HG03520 (cell line): ENCODE data around the gene GALNT9.
"Not testable (repeated sequence)": the region's sequence is repeated elsewhere in the genome, so short reads cannot be mapped to it uniquely, and the experiment has no call there.

Experiments
- ATAC-seq: cut with Tn5 transposase; IDR thresholded peaks from one replicate; pipeline ENCODE4 v1.9.1; 2021; ENCODE audit warnings: mild to moderate bottlenecking, moderate library complexity; ENCODE audit not compliant: unreplicated experiment

The GALNT9 gene

DNA sequence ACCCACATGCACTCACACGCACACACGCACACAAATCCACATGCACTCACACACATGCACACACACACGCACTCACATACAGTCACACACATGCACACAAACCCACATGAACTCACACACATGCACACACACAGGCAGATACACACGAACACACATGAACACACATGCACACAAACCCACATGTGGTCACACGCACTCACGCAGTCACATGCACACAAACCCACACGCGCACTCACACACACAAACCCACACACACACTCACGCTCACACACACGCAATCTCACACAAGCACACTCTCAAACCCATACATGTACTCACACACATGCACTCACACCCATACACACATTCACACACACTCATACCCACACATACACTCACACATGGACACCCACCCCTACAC is 61.5 kb downstream of the GALNT9 start:
- no peak for ATAC-seq

DNA sequence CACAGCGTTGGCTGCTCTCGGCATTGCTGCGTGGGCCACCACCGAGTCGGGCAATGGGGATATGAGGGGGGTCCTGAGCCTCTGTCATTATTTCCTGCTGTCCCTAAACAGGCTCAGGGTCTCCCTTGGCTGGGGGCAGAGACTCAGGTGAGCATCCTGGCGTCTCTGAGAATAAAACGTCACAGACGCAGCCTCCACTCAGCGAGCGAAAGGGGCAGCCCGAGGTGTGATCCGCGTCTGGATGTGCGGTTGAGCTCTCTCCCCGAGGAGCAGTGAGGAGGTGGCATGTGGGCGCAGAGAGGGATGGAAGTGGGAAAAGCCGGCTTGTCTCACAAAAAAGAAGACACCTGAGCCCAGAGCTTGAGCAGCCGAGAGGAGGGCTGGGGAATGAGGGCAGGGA is 62.6 kb downstream of the GALNT9 start:
- ATAC-seq, result no peak

DNA sequence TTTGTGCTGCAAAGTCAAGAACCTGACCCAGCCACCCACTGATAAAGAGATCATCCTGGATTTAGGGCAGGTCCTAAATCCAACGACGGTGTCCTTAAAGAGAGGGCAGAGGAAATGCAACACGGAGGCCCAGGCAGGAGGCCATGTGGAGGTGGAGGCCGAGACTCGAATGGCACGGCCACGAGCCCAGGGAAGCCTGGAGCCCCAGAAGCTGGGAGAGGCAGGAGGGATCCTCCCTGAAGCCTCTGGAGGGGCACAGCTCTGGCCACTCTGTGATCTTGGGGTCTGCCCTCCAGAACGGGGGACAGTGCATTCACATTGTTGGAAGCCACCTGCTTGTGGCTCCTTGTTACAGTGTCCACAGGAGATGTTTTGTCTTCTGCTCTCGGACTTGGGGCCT is 63.0 kb downstream of the GALNT9 start:
- no peak for ATAC-seq

DNA sequence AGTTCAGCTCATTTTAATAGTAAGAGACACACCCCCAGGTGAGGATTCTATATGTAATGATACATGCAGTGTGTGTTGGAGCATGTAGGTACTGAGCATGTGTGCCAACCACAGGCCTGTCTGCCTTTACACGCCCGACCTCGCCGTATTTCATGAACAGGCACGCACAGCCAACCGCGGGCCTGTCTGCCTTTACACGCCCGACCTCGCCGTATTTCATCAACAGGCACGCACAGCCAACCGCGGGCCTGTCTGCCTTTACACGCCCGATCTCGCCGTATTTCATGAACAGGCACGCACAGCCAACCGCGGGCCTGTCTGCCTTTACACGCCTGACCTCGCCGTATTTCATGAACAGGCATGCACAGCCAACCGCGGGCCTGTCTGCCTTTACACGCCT is 63.6 kb downstream of the GALNT9 start:
- not testable (repeated sequence) for ATAC-seq

DNA sequence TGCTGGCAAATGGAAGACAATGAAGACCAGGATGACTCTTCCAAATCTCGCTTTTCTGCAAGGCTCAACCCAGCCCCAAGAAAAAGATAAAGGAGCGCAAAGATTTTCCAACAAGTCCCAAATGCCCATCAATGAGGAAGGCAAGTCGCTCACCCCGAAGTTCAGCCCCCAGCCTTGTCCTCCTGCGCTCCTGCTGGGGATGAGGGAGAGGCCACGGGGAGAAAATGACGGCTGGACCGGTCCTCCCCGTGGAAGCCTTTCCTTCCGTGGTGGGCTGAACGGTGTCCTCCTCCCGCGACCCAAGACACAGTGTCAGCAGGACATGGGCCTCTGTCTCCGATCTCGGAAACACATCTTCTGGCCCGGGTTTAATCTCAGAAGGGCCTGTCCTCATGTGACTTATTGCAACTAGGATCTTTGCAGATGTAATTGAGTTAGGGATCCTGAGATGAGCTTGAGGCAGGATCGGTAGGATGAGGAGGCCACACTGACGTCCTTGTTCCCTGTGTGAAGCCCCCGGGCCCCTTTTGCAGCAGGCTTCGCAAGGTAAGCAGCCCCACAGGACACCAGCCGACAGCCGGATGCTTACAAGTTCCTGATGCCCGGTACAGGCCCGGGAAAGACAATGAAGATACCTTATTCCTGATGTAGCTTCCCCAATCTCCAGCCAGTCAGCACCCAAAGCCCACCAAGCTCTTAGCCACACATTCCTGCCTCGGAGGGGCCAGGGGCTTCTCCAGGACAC is 64.2 kb downstream of the GALNT9 start:
- ATAC-seq, result no peak

DNA sequence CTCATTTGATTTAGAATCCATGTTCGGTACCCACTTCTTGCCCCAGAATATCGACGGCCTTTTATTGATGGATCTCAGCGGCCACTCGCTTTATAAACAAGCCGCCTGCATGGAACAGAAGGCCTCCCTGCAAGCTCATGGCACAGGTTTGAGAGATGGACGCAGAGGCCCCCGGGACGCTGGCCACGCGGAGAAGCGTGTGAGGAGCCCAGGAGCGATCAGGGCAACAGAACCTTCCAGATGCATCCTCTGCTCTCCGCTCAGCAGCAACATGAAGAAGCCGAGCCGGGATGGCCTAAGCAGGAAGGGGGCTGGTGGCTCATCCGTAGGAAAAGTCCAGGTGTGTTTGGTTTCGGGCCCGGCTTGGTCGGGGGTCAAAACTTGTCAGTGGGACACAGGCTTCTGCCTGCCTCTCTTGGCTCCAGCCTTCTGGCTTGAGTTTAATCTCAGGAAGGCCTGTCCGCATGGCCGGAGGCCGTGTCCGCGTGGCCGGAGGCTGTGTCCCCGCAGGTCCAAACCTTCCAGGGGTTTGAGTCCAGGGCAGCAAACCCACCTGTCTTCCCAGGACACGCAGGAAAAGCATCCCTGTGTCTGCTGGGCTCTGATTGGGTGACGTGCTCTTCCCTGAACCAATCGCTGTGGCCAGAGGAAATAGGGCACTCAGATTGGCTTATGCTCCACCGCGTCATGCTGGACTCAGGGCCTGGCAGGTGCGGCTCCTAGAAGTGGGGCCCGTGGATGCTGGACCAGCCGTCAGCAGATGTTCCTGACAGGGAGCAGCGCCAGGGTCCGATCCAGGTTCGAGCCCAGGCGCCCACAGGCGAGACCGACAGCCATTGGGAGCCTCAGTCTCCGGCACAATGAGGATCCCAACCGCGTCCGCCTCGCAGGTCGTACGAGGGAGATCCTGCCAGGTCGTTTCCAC is 65.0 kb downstream of the GALNT9 start:
- no peak for ATAC-seq

DNA sequence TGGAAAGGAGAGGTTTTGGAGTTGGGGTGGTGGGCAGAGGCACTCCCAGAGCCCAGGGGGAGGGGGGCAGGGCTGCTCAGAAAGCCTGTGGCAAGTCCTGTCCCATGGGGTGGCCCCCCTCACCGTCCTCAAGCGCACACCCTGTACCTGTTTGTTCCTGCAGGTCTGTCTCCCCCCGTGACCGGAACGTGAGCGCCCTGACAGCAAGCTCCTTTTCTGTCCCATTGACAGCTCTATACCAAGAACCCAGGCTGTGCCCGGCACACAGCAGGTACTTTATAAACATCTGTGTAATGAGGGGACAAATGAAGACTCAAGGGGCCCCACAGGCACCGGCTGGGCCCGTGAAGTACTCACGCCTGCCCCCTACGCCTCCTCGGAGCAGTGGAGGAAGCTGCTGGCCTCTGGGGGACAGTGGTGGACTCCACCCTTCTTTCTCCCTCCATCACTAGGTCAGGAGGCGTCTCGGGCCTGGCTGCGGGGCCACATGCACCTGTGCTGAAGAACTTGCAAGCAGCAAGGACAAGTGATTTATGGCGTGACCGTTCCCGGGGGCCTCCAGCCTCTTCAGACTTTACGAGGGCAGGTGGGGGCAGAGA is 65.8 kb downstream of the GALNT9 start:
- ATAC-seq, result no peak

DNA sequence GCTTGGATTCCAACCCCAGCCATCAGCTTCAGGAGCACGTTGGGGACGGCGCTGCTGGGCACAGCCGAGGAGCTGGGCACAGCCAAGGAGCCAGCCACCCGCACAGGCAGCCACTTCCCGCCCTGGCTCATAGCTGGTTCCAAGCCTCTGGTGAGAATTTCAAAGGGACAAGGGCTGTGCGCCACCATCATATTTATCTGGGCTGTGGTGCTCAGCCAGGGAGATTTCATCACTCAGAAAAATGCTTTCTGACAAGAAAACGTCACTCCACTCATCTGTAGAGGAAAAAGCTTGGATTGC is 66.4 kb downstream of the GALNT9 start:
- no peak for ATAC-seq

DNA sequence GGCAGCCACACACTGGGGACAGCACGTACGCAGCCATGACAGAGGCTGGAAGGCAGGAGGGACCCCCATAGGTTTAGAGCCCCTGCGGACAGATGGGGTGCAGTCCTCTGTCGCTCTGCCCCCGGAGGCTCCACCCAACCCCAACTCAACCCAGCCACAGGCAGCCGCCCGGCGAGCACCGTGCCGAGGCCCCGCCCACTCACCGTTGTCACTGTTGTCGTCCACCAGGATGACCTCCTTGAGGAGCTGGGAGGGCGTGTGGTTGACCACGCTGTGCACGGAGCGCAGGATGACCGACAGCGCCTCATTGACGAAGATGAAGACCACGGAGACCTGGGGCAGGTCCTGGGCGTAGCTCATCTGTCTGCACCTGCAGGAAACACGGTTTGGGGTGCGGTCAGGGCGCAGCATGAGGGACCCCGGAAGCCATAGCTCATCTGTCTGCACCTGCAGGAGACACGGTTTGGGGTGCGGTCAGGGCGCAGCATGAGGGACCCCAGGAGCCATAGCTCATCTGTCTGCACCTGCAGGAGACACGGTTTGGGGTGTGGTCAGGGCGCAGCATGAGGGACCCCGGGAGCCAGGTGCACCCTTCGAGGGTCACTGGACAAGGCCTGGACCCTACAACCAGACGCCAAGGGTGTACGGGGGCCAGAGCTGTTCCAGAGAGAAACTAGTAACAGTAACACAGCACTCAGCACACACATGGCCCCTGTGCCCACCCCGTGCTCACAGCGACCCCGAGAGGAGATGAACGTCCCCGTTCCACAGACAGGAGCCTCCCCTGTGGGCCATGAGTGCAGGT is 66.9 kb downstream of the GALNT9 start:
- no peak for ATAC-seq

DNA sequence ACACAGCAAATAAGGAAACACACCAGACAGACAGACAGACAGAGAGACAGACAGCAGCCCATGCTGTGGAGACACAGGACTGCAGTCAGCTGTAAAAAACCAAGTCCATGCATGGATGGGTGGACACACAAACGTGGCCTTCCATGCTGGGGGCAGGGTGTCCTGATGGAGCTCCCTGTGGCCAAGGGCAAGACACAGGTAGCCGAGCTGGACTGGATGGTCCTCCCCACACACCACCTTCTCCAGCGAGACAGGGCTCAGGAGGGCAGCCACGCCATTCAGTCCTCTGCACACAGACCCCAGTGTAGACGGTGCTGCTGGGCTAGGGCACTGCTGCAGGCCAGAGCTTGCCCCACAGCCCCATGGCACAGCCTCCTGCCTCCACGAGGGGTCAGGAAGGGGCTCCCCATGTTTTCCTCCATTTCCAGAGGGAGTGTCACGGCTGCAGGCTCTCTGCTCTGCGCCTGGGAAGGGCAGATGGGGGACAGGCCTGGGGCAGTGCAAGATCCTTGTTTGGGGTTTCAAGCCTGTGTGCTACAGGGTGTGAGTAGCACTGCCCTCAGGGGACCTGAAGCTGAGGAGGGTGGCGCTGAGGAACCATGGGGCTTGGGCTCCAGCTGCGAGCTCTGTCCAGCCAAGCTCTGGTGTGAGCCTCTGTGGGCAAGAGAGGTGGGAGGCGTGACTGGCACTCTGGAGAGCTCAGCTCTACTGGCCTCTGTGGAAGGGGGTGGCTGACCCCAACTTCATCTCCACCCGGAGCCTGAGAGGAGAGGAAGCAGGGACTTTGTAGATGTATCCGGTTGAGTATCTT is 67.9 kb downstream of the GALNT9 start:
- no peak for ATAC-seq

DNA sequence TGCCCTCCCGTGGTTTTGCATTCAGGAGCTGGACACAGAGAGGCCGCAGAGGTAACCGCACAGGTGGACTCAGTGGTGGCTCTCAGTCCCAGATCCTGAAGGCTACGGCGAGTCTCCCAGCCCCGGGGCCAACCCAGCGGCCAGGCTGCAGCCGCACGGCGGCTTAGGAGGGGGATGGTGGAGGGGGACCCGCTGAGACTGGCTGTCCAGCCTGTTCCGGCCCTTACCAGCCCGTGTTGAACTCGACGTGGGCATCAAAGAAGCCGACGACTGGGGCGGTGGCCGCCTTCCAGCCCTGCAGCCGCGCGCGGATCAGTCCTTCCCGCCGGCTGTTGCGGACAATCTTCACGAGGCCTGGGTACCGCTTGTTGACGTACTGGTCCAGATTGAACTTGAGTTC is 68.7 kb downstream of the GALNT9 start:
- ATAC-seq, result no peak

DNA sequence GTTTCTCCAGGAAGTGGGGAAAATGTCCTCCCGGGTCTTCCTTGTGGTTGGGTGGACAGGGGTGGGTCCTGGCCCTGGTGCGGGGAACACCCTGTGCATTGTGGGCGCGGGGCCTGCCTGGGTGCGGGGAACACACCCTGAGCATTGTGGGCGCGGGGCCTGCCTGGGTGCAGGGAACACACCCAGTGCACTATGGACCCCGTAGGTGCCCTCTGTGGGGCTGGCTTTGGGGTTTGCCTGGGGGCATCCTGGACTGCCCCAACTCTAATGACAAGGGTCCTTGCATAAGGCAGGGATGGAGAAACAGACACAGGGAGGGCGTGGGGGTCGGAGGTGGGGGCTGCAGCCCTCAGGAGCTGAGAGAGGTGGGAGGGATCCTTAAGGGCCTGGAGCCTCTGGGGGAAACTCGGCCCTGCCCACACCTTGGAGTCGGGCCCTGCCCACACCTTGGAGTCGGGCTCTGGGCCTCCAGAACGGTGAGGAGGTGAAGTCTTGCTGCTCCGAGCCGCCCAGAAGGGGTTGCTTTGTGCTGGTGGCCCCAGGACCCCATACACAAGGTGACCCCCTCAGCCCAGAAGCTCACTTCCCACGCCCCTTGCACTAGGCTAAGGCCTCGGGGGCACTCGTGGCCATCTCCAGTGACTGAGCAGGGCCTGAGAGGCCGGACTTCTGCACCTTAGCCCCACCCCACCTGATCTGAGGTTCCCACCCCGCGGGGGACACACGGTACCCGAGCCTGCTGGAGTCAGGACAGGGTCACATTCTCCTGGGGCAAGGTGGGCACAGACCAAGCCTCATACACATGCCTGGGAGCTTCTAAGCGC is 69.3 kb downstream of the GALNT9 start:
- ATAC-seq, result no peak

DNA sequence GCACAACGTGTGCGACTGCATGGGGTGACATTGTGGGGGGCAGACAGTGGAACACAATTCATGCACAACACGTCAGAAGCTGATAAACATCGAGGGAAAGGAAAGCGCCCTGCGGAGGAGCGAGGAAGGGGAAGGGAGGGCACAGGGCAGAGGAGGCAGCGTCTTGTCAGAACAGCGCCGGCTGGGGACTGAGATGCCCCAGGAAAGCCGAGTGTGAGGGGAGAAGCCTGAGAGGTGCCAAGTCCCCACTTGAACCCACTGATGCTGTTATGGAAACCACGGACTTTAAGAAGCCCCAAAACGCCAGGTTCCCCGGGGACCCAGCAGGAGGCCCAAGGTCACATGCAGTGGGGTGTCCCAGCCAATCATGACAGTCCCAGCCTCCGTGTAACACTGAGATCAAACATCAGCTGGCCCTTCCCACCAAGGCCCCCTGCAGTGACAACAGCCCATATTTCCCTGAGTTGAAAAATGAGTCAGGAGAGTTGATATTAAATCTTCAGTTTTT is 70.0 kb downstream of the GALNT9 start:
- no peak for ATAC-seq

DNA sequence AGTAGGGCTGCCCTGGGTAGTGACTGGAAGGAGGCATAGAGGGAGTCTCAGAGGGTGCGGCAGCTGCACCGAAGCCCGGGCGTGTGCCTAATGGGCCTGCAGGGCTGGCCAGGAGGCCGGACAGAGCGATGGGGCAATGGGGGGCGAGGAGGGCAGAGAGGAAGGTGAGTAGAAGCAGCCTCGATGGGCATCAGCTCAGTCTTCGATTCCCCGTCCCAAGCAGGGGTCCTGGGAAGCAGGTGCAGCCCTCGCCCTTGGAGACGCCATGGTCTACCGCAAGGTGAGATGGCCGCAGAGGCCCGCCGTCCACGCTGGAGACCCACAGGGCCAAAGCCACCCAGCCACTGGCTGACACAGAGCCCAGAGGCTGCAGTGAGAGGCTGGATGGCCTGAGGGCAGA is 70.8 kb downstream of the GALNT9 start:
- no peak for ATAC-seq

DNA sequence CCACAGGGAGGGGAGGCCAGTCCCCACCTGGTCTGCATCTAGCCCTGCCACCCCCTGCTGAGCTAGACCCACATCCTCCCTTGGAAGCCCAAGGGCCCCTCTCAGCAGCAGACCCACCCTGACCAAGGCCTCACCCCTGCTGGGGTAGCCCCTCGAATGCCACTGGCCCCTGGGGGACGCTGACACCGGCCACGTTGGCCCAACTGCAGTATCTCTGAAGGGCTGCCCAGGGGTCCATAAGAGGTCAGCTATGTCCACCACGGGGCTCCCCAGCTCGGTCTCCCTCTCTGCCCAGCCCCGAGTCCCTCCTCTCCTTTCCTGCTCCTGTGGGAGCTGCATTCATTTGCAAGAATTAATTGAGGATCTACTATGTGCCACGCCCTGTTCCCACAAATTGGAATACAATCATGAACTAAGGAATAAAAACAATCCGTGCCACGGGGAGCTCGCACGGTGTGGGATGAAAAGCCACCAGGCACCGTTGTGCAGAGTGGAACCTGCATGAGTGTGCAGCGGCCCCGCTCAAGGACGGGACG is 71.4 kb downstream of the GALNT9 start:
- no peak for ATAC-seq

DNA sequence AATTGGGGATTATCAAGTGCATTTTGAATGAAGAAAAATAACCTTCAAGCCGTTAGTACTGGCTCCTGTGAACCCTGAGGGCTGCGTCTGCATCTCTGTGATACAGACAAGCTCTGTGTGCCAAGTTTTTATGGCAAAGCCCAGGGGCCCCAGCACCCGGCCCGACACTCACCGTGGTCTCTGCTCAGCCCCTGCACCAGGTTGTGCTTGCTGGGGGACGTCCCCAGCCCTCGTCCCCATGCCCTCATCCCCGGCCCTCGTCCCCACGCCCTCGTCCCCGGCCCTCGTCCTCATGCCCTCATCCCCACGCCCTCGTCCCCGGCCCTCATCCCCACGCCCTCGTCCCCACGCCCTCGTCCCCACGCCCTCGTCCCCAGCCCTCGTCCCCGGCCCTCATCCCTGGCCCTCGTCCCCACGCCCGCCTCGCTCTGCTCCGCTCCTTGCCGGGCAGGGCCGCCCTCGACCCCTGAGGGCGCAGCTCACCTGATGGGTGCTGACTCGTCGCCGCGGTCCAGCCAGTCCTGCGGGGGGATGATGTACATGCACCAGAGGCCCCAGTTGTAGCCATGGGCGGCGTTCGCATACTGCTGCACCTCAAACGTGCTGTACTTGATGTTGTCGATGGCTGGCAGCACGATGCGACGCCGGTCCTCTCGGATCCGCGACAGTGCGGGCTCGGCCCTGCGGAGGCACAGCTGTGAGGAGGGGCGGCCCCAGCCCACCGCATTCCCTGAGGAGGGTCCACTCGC is 72.0 kb downstream of the GALNT9 start:
- ATAC-seq, result no peak

DNA sequence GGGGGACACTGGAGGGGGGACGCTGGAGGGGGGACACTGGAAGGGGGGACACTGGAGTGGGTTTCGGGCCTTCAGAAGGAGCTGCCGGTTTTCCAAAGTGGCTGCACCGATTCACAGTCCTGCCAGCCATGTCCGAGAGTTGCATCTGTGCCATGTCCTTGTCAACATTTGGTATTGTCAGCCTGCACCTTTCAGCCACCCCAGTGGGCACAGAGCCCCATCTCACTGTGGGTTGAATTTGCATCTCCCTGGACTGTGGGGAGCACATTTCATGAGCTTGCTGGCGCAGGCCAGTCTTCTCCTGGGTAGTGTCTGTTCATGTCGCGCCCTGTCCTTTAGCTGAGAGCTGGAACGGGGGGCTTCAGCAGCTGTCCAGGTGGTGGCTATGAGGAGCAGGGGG is 72.7 kb downstream of the GALNT9 start:
- no peak for ATAC-seq

DNA sequence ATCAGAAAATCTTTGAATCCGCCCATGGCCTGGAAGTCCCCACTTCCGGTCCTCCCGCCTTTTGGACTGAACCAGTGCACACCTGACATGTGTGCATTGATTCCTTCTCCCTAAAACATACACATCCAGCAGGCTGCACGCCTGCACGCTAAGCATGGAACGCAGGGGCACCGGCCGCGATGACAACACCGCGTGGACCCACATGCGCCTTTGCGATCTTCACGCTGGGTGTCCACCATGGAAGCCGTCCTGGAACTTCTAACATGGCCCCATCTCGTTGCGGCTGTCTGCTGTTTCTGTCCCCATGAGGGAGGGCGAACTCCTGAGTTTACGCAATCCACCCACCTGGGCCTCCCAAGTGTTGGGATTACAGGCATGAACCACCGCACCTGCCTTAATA is 73.7 kb downstream of the GALNT9 start:
- no peak for ATAC-seq
